Measurements from ENCODE around the gene ANKS3.

DNA sequence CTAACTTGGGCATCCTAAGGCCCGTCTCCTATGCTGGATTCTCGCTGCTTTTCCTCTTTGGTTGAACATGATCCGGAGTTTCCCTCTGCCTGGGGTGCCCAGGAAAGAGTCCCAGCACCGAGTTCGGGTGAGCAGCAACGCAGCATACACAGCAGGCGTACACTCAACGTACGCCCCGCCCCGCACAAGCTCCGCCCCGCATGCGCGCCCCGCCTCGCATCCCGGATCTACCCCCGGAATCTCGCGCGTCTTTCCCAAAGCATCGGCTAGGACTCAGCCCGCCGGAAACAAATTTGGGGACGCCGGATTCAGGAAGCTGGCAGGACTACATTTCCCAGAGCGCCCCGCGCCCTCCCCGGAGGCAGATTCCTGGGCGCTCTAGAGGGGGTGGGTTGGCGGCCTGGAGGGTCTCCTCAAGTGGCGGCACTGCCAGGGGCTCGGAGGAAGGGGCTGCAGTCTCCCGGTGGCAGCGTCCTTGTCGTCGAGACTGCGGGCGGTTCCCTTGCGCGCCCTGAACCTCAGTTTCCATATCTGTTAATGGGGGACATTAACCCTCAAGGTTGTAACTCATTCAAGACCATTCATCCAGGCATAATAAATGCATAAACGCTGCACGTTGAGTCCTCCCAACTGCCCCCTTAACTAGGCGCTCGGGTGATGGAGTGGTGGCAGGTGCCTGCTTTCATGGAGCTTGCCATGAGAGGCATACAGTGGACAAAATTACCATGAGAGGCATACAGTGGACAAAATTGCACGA, 34.7 kb upstream of the ANKS3 start:
- TF ChIP-seq, protein P1, sequence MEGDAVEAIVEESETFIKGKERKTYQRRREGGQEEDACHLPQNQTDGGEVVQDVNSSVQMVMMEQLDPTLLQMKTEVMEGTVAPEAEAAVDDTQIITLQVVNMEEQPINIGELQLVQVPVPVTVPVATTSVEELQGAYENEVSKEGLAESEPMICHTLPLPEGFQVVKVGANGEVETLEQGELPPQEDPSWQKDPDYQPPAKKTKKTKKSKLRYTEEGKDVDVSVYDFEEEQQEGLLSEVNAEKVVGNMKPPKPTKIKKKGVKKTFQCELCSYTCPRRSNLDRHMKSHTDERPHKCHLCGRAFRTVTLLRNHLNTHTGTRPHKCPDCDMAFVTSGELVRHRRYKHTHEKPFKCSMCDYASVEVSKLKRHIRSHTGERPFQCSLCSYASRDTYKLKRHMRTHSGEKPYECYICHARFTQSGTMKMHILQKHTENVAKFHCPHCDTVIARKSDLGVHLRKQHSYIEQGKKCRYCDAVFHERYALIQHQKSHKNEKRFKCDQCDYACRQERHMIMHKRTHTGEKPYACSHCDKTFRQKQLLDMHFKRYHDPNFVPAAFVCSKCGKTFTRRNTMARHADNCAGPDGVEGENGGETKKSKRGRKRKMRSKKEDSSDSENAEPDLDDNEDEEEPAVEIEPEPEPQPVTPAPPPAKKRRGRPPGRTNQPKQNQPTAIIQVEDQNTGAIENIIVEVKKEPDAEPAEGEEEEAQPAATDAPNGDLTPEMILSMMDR (IDR thresholded peaks at IDR 0.05; ENCODE audit: control extremely low read depth in 1 of 3, insufficient read depth in 1 of 3, low read depth in 1 of 3, low read length in 3 of 3) = no peak
- TF ChIP-seq POLR2A (IDR thresholded peaks at IDR 0.05; ENCODE audit: control extremely low read depth in 1 of 2, low read depth in 2 of 2, low read length in 2 of 2) (peak in 1 of 2 experiments; percentile 72; a peak in 2 of 3 replicates), NRF1 (IDR thresholded peaks at IDR 0.05; ENCODE audit: low read depth, low read length) (peak; percentile 76)

Measured in H1 (cell line).